ENCODE results near the gene WDR27.

Gene WDR27

DNA sequence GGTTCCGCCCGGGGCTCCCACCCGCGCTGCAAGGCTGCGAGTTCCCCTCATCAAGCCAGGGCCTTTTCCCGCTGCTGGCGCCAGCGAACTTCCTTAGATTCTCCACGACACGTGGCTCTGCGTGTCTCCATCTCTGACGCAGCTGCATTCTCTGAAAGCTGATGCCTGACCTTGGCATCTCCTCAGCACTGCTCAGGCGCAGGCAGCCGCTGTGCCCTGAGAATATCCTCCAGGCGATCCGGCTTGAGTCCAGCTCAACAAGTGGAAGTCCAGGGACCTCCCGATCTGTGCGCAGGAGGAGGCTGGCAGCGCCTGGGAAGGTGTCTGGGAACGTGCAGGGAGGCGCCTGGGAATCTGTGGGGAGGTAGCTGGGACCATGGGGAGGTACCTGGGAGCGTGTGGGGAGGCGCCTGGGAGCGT lies 277.0 kb downstream of the WDR27 start (continued):
- TF ChIP-seq, protein P1, sequence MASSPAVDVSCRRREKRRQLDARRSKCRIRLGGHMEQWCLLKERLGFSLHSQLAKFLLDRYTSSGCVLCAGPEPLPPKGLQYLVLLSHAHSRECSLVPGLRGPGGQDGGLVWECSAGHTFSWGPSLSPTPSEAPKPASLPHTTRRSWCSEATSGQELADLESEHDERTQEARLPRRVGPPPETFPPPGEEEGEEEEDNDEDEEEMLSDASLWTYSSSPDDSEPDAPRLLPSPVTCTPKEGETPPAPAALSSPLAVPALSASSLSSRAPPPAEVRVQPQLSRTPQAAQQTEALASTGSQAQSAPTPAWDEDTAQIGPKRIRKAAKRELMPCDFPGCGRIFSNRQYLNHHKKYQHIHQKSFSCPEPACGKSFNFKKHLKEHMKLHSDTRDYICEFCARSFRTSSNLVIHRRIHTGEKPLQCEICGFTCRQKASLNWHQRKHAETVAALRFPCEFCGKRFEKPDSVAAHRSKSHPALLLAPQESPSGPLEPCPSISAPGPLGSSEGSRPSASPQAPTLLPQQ (tag by site-specific recombination; IDR thresholded peaks at IDR 0.05), result no peak
- TF ChIP-seq, protein P2, sequence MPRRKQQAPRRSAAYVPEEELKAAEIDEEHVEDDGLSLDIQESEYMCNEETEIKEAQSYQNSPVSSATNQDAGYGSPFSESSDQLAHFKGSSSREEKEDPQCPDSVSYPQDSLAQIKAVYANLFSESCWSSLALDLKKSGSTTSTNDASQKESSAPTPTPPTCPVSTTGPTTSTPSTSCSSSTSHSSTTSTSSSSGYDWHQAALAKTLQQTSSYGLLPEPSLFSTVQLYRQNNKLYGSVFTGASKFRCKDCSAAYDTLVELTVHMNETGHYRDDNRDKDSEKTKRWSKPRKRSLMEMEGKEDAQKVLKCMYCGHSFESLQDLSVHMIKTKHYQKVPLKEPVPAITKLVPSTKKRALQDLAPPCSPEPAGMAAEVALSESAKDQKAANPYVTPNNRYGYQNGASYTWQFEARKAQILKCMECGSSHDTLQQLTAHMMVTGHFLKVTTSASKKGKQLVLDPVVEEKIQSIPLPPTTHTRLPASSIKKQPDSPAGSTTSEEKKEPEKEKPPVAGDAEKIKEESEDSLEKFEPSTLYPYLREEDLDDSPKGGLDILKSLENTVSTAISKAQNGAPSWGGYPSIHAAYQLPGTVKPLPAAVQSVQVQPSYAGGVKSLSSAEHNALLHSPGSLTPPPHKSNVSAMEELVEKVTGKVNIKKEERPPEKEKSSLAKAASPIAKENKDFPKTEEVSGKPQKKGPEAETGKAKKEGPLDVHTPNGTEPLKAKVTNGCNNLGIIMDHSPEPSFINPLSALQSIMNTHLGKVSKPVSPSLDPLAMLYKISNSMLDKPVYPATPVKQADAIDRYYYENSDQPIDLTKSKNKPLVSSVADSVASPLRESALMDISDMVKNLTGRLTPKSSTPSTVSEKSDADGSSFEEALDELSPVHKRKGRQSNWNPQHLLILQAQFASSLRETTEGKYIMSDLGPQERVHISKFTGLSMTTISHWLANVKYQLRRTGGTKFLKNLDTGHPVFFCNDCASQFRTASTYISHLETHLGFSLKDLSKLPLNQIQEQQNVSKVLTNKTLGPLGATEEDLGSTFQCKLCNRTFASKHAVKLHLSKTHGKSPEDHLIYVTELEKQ (tag by site-specific recombination; IDR thresholded peaks at IDR 0.05; ENCODE audit: borderline replicate concordance), result no peak
- TF ChIP-seq ZBTB1 (tag by site-specific recombination; IDR thresholded peaks at IDR 0.05) (no peak), ZNF560 (tag by site-specific recombination; IDR thresholded peaks at IDR 0.05; ENCODE audit: borderline replicate concordance) (no peak), EGR2 (tag by site-specific recombination; IDR thresholded peaks at IDR 0.05; ENCODE audit: low read depth) (no peak), FEZF1 (tag by site-specific recombination; IDR thresholded peaks at IDR 0.05) (peak; percentile 31; the same call in 1 of the 2 replicates), ZNF157 (tag by site-specific recombination; IDR thresholded peaks at IDR 0.05) (no peak), SP7 (tag by site-specific recombination; IDR thresholded peaks at IDR 0.05) (peak; percentile 52), SP3 (tag by site-specific recombination; IDR thresholded peaks at IDR 0.05) (peak; percentile 62), ZNF221 (tag by site-specific recombination; IDR thresholded peaks at IDR 0.05; ENCODE audit: borderline replicate concordance) (no peak), ZNF223 (tag by site-specific recombination; IDR thresholded peaks at IDR 0.05) (no peak), ZNF24 (tag by site-specific recombination; IDR thresholded peaks at IDR 0.05) (0 out of 2 replicates have a peak, but pooled peaks have one; percentile 28), ZBTB17 (tag by site-specific recombination; IDR thresholded peaks at IDR 0.05) (peak; percentile 76), ZNF624 (tag by site-specific recombination; IDR thresholded peaks at IDR 0.05) (no peak), ZNF830 (tag by site-specific recombination; IDR thresholded peaks at IDR 0.05; ENCODE audit: low read depth) (no peak), ZNF239 (tag by site-specific recombination; IDR thresholded peaks at IDR 0.05) (no peak), ZFP3 (tag by site-specific recombination; IDR thresholded peaks at IDR 0.05; ENCODE audit: low read depth) (no peak)
- TF ChIP-seq, protein P3, sequence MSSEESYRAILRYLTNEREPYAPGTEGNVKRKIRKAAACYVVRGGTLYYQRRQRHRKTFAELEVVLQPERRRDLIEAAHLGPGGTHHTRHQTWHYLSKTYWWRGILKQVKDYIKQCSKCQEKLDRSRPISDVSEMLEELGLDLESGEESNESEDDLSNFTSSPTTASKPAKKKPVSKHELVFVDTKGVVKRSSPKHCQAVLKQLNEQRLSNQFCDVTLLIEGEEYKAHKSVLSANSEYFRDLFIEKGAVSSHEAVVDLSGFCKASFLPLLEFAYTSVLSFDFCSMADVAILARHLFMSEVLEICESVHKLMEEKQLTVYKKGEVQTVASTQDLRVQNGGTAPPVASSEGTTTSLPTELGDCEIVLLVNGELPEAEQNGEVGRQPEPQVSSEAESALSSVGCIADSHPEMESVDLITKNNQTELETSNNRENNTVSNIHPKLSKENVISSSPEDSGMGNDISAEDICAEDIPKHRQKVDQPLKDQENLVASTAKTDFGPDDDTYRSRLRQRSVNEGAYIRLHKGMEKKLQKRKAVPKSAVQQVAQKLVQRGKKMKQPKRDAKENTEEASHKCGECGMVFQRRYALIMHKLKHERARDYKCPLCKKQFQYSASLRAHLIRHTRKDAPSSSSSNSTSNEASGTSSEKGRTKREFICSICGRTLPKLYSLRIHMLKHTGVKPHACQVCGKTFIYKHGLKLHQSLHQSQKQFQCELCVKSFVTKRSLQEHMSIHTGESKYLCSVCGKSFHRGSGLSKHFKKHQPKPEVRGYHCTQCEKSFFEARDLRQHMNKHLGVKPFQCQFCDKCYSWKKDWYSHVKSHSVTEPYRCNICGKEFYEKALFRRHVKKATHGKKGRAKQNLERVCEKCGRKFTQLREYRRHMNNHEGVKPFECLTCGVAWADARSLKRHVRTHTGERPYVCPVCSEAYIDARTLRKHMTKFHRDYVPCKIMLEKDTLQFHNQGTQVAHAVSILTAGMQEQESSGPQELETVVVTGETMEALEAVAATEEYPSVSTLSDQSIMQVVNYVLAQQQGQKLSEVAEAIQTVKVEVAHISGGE (tag by site-specific recombination; conservative IDR thresholded peaks at IDR 0.05; ENCODE audit: low read depth), result no peak
- TF ChIP-seq, protein P4, sequence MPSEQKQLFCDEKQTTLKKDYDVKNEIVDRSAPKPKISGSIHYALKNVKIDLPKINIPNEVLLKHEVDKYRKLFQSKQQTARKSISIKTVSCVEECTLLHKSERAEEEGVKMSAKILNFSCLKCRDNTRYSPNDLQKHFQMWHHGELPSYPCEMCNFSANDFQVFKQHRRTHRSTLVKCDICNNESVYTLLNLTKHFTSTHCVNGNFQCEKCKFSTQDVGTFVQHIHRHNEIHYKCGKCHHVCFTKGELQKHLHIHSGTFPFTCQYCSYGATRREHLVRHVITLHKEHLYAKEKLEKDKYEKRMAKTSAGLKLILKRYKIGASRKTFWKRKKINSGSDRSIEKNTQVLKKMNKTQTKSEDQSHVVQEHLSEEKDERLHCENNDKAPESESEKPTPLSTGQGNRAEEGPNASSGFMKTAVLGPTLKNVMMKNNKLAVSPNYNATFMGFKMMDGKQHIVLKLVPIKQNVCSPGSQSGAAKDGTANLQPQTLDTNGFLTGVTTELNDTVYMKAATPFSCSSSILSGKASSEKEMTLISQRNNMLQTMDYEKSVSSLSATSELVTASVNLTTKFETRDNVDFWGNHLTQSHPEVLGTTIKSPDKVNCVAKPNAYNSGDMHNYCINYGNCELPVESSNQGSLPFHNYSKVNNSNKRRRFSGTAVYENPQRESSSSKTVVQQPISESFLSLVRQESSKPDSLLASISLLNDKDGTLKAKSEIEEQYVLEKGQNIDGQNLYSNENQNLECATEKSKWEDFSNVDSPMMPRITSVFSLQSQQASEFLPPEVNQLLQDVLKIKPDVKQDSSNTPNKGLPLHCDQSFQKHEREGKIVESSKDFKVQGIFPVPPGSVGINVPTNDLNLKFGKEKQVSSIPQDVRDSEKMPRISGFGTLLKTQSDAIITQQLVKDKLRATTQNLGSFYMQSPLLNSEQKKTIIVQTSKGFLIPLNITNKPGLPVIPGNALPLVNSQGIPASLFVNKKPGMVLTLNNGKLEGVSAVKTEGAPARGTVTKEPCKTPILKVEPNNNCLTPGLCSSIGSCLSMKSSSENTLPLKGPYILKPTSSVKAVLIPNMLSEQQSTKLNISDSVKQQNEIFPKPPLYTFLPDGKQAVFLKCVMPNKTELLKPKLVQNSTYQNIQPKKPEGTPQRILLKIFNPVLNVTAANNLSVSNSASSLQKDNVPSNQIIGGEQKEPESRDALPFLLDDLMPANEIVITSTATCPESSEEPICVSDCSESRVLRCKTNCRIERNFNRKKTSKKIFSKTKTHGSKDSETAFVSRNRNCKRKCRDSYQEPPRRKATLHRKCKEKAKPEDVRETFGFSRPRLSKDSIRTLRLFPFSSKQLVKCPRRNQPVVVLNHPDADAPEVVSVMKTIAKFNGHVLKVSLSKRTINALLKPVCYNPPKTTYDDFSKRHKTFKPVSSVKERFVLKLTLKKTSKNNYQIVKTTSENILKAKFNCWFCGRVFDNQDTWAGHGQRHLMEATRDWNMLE (tag by site-specific recombination; conservative IDR thresholded peaks at IDR 0.05; ENCODE audit: low read depth), result no peak
- TF ChIP-seq, protein P5, sequence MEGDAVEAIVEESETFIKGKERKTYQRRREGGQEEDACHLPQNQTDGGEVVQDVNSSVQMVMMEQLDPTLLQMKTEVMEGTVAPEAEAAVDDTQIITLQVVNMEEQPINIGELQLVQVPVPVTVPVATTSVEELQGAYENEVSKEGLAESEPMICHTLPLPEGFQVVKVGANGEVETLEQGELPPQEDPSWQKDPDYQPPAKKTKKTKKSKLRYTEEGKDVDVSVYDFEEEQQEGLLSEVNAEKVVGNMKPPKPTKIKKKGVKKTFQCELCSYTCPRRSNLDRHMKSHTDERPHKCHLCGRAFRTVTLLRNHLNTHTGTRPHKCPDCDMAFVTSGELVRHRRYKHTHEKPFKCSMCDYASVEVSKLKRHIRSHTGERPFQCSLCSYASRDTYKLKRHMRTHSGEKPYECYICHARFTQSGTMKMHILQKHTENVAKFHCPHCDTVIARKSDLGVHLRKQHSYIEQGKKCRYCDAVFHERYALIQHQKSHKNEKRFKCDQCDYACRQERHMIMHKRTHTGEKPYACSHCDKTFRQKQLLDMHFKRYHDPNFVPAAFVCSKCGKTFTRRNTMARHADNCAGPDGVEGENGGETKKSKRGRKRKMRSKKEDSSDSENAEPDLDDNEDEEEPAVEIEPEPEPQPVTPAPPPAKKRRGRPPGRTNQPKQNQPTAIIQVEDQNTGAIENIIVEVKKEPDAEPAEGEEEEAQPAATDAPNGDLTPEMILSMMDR (tag by site-specific recombination; IDR thresholded peaks at IDR 0.05), result no peak
- TF ChIP-seq, protein P6, sequence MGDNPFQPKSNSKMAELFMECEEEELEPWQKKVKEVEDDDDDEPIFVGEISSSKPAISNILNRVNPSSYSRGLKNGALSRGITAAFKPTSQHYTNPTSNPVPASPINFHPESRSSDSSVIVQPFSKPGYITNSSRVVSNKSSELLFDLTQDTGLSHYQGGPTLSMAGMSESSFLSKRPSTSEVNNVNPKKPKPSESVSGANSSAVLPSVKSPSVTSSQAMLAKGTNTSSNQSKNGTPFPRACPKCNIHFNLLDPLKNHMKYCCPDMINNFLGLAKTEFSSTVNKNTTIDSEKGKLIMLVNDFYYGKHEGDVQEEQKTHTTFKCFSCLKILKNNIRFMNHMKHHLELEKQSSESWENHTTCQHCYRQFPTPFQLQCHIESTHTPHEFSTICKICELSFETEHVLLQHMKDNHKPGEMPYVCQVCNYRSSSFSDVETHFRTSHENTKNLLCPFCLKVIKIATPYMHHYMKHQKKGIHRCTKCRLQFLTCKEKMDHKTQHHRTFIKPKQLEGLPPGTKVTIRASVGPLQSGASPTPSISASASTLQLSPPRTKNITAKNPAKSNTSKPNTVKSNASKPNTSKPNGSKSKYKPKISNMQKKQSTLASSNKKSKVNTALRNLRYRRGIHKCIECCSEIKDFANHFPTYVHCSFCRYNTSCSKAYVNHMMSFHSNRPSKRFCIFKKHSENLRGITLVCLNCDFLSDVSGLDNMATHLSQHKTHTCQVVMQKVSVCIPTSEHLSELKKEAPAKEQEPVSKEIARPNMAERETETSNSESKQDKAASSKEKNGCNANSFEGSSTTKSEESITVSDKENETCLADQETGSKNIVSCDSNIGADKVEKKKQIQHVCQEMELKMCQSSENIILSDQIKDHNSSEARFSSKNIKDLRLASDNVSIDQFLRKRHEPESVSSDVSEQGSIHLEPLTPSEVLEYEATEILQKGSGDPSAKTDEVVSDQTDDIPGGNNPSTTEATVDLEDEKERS (tag by site-specific recombination; IDR thresholded peaks at IDR 0.05), result no peak

Data from HEK293 (cell line).